Liver (tissue), 9 donors: ENCODE data around the gene CFAP69. TPM values are rescaled to one million over a fixed set of nuclear protein-coding genes. Genes with fewer than 3 reads are reported as not detected.

Experiments
- DNase-seq: peaks from one replicate; pipeline ENCODE4 v3.0.0-alpha.2; 2017; ENCODE audit warnings: low spot score
- H3K27ac ChIP-seq, 2 donors: one replicate each; pipeline ENCODE4 v1.7.0; 2013; ENCODE audit warnings: inconsistent platforms in 2 of 2, low read length in 2 of 2, control low read depth in 1 of 2, low read depth in 1 of 2, mild to moderate bottlenecking in 1 of 2
- H3K27me3 ChIP-seq, 4 donors: one replicate each; pipeline versions ENCODE4 v1.6.1 to v1.7.0; 2013; ENCODE audit warnings: low read length in 3 of 4, inconsistent platforms in 1 of 4, mild to moderate bottlenecking in 1 of 4, moderate library complexity in 1 of 4; ENCODE audit not compliant: control insufficient read depth in 4 of 4, insufficient read depth in 4 of 4
- H3K36me3 ChIP-seq, 4 donors: one replicate each; pipeline versions ENCODE4 v1.6.1 to v1.7.0; 2013; ENCODE audit warnings: low read length in 3 of 4, mild to moderate bottlenecking in 3 of 4, low read depth in 1 of 4, moderate library complexity in 1 of 4; ENCODE audit not compliant: control insufficient read depth in 4 of 4, insufficient read depth in 3 of 4
- H3K4me1 ChIP-seq, 4 donors: one replicate each; pipeline versions ENCODE4 v1.6.1 to v1.7.0; 2013; ENCODE audit warnings: low read length in 3 of 4, mild to moderate bottlenecking in 3 of 4, moderate library complexity in 1 of 4; ENCODE audit not compliant: control insufficient read depth in 4 of 4, insufficient read depth in 4 of 4
- H3K4me3 ChIP-seq, 3 donors: one replicate each; pipeline versions ENCODE4 v1.6.1 to v1.7.0; 2013; ENCODE audit warnings: low read length in 3 of 3, control low read depth in 1 of 3, low read depth in 1 of 3, mild to moderate bottlenecking in 1 of 3
- H3K9ac ChIP-seq, 2 donors: one replicate each; pipeline ENCODE4 v1.7.0; 2013; ENCODE audit warnings: low read length in 2 of 2, mild to moderate bottlenecking in 2 of 2, moderate library complexity in 2 of 2, control low read depth in 1 of 2, low read depth in 1 of 2
- H3K9me3 ChIP-seq, 4 donors: one replicate each; pipeline versions ENCODE4 v1.6.1 to v1.7.0; 2013; ENCODE audit warnings: low read length in 3 of 4; ENCODE audit not compliant: control insufficient read depth in 4 of 4
- ATF3 ChIP-seq: IDR thresholded peaks from 2 replicates; pipeline ENCODE4 v1.6.1; 2016; ENCODE audit warnings: antibody characterized with exemption
- CTCF ChIP-seq: fragments of 150-350 bp; IDR thresholded peaks from 2 replicates; pipeline ENCODE4 v1.5.1; 2017; ENCODE audit warnings: improper control_type of control experiment, low read depth, low read length; ENCODE audit not compliant: missing input control
- EGR1 ChIP-seq, 2 donors: IDR thresholded peaks; 2 replicates each; pipeline ENCODE4 v1.6.1; 2016 to 2018; ENCODE audit warnings: antibody characterized with exemption in 2 of 2, low read depth in 2 of 2
- FOXA1 ChIP-seq: IDR thresholded peaks from 2 replicates; pipeline ENCODE4 v1.6.1; 2016; ENCODE audit warnings: antibody characterized with exemption
- FOXA2 ChIP-seq: IDR thresholded peaks from 2 replicates; pipeline ENCODE4 v1.6.1; 2016; ENCODE audit warnings: antibody characterized with exemption
- HNF4A ChIP-seq, 2 donors: conservative IDR thresholded peaks; 2 replicates each; pipeline ENCODE4 v1.6.1; 2016; ENCODE audit warnings: antibody characterized with exemption in 2 of 2, mild to moderate bottlenecking in 2 of 2
- HNF4G ChIP-seq: IDR thresholded peaks from 2 replicates; pipeline ENCODE4 v1.6.1; 2016; ENCODE audit warnings: antibody characterized with exemption
- JUND ChIP-seq, 2 donors: IDR thresholded peaks; 2 replicates each; pipeline ENCODE4 v1.6.1; 2016; ENCODE audit warnings: antibody characterized with exemption in 2 of 2
- MAX ChIP-seq: IDR thresholded peaks from 2 replicates; pipeline ENCODE4 v1.6.1; 2016; ENCODE audit warnings: antibody characterized with exemption
- NR2F2 ChIP-seq: IDR thresholded peaks from 2 replicates; pipeline ENCODE4 v1.6.1; 2016; ENCODE audit warnings: antibody characterized with exemption
- RAD21 ChIP-seq, 2 donors: IDR thresholded peaks; 2 replicates each; pipeline ENCODE4 v1.6.1; 2016; ENCODE audit warnings: antibody characterized with exemption in 2 of 2, mild to moderate bottlenecking in 2 of 2
- REST ChIP-seq: IDR thresholded peaks from 2 replicates; pipeline ENCODE4 v1.6.1; 2016; ENCODE audit warnings: antibody characterized with exemption, mild to moderate bottlenecking
- RXRA ChIP-seq, 2 donors: IDR thresholded peaks; 2 replicates each; pipeline ENCODE4 v1.6.1; 2017 to 2018; ENCODE audit warnings: antibody characterized with exemption in 2 of 2, mild to moderate bottlenecking in 1 of 2
- SP1 ChIP-seq: IDR thresholded peaks from 2 replicates; pipeline ENCODE4 v1.6.1; 2018; ENCODE audit warnings: antibody characterized with exemption, mild to moderate bottlenecking
- TAF1 ChIP-seq: conservative IDR thresholded peaks from 2 replicates; pipeline ENCODE4 v1.6.1; 2016; ENCODE audit warnings: antibody characterized with exemption, mild to moderate bottlenecking
- YY1 ChIP-seq: IDR thresholded peaks from 2 replicates; pipeline ENCODE4 v1.6.1; 2016; ENCODE audit warnings: antibody characterized with exemption, mild to moderate bottlenecking
- ZBTB33 ChIP-seq: IDR thresholded peaks from 2 replicates; pipeline ENCODE4 v1.6.1; 2016; ENCODE audit warnings: antibody characterized with exemption
- WGBS: extraction: QIAGEN DNeasy Blood & Tissue Kit; methylation state at CpG from one replicate; pipeline ENCODE4 v1.1.7; 2013; 5-methylcytosine and 5-hydroxymethylcytosine counted together
- polyA plus RNA-seq, 2 donors: library from polyadenylated mRNA; stranded (reverse) in 1 of 2; unstranded in 1 of 2; fragments of 200-250 nt in 1 of 2; fragments of >200 nt in 1 of 2; fragmentation: Nextera tagmentation in 1 of 2; extraction: Ambion mirVana in 1 of 2; gene quantifications; one replicate each; pipeline versions ENCODE4 v1.2.1 to v1.2.3, GENCODE V29; 2013 to 2015
- total RNA-seq, 2 donors: library from RNA; depleted of rRNA; stranded (reverse); fragments of >200 nt; gene quantifications; one replicate each; pipeline ENCODE4 v1.2.3, GENCODE V29; 2014
- donor health status: healthy.
- donor health status: healthy.
- donor health status: healthy.
- donor health status: healthy.
- donor health status: healthy.

CFAP69 gene
- total and polyA plus RNA-seq, 4 donors = 1.2 to 11.7 (median 4.1) TPM

- H3K36me3 ChIP-seq = no peaks in the 10 kb centered on the region
- no peak overlapping the region for H3K27ac ChIP-seq
- no peaks in the 10 kb centered on the region for H3K9me3 ChIP-seq
- TF ChIP-seq EGR1 (IDR thresholded peaks at IDR 0.05; ENCODE audit: low read depth in 2 of 2) (no peak), ATF3 (no peak), ZBTB33 (no peak), REST (no peak), NR2F2 (no peak), CTCF (no peak), HNF4G (no peak), JUND (IDR thresholded peaks at IDR 0.05) (no peak), YY1 (no peak), RAD21 (IDR thresholded peaks at IDR 0.05) (no peak), TAF1 (no peak), MAX (no peak), HNF4A (conservative IDR thresholded peaks at IDR 0.05) (no peak)
- H3K4me3 ChIP-seq = no peak overlapping the region
- no peak overlapping the region for H3K9ac ChIP-seq
- 91% methylated on average over 5 of the region's 5 CpGs for WGBS
- no peaks in the 10 kb centered on the region for H3K4me1 ChIP-seq
- no peaks in the 10 kb centered on the region for H3K27me3 ChIP-seq
- DNase-seq = no peak
Measured at GRCh38 chr7:90222811-90223725, 21.9 kb upstream of the CFAP69 start.

GRCh38 chr7:90224195-90224594 lies 20.8 kb upstream of the CFAP69 start:
- peaks cover 0 to 1% (median 0%) of the 10 kb centered on the region in 4 donors for H3K4me1 ChIP-seq
- no peaks in the 10 kb centered on the region for H3K27me3 ChIP-seq
- H3K9me3 ChIP-seq = no peaks in the 10 kb centered on the region
- H3K36me3 ChIP-seq = no peaks in the 10 kb centered on the region
- no peak overlapping the region for H3K4me3 ChIP-seq
- H3K9ac ChIP-seq = no peak overlapping the region
- H3K27ac ChIP-seq = no peak overlapping the region
- DNase-seq = no peak
- WGBS = 72% methylated on average over 3 of the region's 3 CpGs
- TF ChIP-seq HNF4G (no peak), HNF4A (conservative IDR thresholded peaks at IDR 0.05) (no peak), REST (no peak), ZBTB33 (no peak), SP1 (no peak), EGR1 (IDR thresholded peaks at IDR 0.05; ENCODE audit: low read depth in 2 of 2) (no peak), MAX (no peak), FOXA1 (no peak), FOXA2 (no peak), RXRA (IDR thresholded peaks at IDR 0.05) (no peak), YY1 (no peak)
